HT1080 (cell line): Measurements from ENCODE around the gene ACMSD. TPM values are rescaled to one million over a fixed set of nuclear protein-coding genes. Genes with fewer than 3 reads are reported as not detected.
"Not testable (repeated sequence)": the region's sequence is repeated elsewhere in the genome, so short reads cannot be mapped to it uniquely, and the experiment has no call there.

Experiments used
- DNase-seq: peaks from one replicate; pipeline ENCODE4 v3.0.0-alpha.2; 2015; ENCODE audit warnings: low read depth
- total RNA-seq: library from RNA; depleted of rRNA; stranded (reverse); fragments of >200 nt; shearing (Covaris generic); gene quantifications from 2 replicates; pipeline ENCODE4 v1.2.3, GENCODE V29; 2014

Gene ACMSD
- total RNA-seq, 1 experiment from 2014 or later: not detected

DNA sequence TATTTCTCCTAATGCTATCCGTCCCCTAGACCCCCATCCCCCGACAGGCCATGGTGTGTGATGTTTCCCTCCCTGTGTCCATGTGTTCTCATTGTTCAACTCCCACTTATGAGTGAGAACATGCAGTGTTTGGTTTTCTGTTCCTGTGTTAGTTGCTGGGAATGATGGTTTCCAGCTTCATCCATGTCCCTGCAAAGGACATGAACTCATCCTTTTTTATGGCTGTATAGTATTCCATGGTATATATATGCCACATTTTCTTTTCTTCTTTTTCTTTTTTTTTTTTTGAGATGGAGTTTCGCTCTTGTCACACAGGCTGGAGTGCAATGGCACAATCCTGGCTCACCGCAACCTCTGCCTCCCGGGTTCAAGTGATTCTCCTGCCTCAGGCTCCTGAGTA lies 9.2 kb downstream of the ACMSD start:
- DNase-seq: not testable (repeated sequence)

DNA sequence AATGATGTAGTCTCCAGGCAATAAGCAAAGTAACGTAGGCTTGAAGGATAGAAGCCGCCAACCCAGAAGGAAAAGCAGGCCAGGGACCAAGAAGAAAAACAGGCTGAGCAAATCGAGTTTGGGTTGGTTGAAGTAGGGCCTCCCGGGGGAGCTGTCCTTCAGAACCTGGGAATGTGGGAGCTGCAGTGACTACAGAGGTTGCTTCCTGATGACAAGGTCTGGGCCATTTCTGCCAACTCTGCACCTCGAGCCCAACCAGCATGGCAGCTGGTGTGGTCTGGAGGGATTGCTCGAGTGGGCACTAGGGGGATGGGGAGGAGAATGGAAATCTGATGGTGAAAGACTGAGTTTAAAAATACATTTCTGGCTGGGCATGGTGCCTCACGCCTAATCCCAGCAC lies 14.1 kb downstream of the ACMSD start:
- peak; percentile 24 for DNase-seq

DNA sequence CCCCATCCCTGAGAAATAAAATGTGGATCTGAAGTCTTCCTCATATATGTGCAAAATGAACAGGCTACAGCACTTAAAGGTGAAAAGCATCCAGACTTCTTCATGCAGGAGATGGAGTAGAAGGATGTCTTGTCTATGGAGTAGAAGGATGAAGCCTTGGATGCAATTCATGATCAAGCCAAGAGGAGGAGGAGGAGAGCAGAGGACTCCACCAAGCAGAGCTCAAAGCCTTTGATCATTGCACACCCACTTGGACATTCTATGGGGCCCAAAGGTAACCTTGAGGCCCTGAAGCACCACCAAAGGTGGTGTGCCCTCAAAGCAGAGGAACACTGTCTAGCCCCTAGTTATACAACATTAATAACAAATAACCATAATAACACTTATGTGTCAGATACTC lies 17.3 kb downstream of the ACMSD start:
- DNase-seq: no peak

DNA sequence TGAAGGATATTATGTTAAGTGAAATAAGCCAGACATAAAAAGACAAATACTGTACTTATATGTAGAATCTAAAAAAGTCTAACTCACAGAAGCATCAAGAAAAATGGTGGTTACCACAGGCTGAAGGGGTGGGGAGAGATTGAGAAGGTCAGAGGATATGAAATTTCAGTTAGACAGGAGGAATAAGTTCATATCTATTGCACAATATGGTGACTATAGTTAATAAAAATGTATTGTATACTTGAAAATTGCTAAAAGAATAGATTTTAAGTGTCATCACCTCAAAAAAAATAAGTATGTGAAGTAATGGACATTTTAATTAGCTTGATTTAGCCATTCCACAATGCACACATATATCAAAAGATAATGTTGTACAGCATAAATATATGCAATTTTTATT lies 19.8 kb downstream of the ACMSD start:
- DNase-seq: no peak

DNA sequence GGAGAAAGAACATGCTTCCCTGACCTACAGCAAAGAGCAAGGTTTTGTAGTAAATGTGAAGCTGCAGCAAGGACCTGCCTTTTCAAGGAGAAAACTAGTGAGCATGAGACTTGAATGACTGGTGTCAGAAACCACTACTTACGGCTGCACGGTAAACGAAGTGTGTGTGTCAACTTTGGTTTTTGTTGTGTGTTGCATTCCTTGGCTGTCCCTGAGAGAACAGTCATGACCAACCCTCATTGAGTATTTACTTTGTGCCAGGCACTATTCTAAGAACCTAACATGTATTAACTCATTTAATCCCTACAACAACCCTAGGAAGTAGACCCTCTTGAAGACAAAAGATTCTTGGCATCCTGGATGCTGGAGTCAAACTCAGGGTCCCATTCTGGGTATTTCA lies 22.8 kb downstream of the ACMSD start:
- no peak for DNase-seq

- no peak for DNase-seq
Measured at GRCh38 chr2:134862069-134862468, 23.7 kb downstream of the ACMSD start.

DNA sequence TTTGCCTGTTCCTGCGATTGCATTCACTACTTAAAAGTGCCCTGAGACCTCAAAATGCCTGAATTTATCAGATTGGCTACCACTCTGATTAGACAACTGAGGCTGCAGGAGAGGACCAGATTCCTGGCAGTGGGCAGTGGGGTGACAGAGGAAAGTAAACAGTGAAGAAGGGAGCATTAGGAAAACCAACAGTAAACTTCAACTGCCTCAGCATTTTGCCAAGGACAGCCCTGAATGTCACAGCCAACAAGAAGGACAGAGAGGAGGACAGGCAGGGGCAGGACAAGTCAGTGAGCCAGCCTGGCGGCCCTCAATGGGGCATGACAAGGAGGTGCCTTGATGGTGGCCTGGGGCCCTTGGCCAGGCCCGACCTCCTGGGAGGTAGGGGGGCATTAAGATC lies 24.3 kb downstream of the ACMSD start:
- DNase-seq: no peak

- DNase-seq: no peak
Measured at GRCh38 chr2:134863446-134863845, 25.0 kb downstream of the ACMSD start.

DNA sequence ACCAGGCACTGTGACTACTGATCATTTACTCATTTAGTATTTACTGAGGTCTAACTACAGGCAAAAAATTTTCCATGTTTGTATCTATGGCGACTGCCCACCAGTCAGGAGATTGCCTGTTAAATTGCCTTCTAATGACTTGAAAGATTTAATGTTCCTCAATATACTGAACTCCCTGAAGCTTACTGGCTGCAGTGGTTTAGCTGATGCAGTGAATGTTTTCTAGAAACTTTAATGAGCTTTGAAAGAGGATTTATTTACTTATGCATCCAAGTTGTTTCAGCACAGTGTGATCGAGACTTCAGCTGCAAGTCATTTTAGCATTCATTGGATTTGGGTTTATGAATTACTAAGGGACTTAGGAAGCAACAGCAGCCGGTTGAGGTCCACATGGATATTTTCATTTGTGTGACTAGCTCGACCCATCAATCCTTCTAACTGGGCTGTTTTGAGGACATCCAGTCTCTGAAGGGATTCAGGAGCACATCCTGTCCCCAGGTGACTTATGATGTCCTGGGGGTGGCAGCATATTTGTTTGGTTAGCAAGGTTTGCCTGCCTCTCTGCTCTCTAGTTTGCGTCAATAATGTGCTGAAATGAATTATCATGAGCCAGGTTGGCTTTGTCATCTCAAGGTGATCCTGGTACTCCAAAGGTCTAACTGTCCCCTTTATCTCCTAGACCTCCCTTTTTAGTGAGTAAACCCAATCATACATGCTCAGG lies 26.8 kb downstream of the ACMSD start:
- no peak for DNase-seq

- DNase-seq: peak; percentile 25
Measured at GRCh38 chr2:134866498-134867099, 28.2 kb downstream of the ACMSD start.

DNA sequence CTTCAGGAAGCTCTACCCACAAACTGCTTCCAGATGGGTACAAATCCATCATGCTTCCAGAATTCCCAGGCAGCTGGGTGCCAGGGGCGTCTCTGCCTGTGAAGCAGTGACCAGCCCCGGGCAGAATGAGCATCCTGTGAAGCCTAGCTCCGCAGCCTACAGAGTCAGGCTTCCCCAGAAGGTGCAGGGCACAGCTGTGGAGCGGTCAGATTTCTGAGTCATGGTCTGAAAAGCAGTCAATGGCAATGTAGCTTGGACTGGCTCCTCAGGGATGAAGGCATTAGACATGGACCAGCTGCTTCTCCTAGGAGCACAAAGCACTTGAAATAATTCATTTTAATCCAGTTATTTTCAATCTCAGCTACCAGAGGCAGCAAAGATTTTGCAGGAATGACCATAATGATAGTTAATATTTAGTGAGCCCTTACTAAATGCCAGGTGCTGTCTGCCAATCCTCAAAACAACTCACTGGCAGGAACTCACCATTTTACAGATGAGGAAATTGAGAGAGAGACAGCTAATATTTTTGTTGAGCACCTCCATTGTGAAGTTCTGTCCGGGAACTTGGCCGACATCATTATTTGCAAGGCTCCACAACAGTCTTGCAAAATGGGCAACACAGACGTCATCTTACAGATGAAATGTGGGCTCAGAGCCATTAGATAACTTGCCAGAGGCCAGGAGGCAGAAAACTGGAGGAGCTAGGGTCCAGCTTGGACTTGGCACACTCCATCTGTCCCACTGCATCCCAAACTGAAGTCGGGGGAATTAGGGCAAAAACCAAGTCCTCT lies 31.7 kb downstream of the ACMSD start:
- DNase-seq: peak; percentile 21

DNA sequence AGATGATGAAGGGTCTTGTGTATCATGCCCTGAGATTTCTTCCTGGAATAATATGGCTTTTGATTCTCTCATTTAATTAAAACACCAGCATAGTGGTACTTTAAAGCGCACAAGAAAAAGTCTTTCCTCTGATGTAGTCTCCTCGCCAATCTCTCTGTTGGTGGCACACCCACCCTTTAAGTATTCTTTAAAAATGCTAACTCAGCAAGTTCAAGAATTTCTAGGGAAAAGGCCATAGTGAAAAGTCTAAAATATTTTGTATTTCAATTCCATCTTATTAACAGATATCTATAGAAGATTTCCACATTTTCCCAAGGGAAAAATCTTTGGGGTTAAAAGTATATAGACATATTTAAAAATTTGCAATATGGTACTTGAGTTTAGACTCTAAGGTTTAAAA lies 34.7 kb downstream of the ACMSD start:
- no peak for DNase-seq

DNA sequence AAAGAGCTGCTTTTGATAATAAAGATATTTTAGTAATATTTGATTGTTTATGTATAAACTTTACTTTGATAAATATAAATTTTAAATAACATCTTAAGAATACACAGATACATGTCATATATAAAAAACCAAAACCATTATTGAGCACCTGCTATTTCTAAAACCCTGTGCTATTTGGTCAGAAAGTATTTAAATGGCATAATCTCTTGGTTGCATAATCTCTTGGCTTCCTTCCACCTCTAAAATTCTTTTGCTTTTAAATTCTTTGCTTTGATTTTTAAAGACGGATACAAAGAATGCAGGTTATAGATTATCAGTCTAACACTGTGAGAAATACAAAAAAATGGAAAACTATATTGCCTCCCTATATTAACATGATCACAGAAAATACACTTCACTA lies 36.9 kb downstream of the ACMSD start:
- no peak for DNase-seq

DNA sequence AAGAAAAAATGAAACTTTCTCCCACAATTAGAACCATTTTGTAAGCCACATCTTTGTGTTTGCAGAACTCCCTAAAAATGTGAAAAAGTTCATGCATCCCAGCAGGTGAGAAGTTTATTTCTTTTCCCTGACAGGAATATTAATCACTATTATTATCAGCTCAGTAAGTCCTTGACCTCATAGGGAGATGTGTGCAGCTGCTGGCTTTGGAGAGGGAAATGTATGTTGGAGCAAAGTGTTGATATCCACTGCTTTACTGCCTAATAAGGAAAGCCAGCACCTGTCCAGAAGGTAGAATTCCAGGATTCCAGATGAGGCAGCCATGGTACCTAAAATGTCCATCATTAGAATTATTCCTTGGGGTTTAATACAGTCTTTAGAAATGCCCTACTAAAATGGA lies 44.4 kb downstream of the ACMSD start:
- DNase-seq: no peak

GRCh38 chr2:134883552-134884293 lies 45.3 kb downstream of the ACMSD start:
- DNase-seq: no peak

DNA sequence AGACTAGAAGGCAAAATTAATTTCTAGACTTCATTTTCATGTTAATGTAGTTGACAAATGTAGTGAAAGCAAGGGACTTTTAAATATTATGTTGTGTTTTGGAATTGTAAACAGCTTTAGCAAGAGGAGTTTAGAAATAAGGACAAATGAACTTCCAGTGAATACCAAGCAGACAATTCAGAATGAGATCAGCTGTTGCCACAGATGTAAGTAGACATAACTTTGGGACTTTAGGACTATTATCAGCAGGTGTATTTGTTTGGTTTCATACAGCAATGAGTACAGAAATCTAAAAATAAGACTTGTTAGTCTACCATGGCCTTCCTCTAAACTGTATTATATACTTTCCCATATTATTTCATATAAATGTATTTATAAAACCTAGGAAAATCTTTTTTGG lies 46.0 kb downstream of the ACMSD start:
- DNase-seq: no peak

DNA sequence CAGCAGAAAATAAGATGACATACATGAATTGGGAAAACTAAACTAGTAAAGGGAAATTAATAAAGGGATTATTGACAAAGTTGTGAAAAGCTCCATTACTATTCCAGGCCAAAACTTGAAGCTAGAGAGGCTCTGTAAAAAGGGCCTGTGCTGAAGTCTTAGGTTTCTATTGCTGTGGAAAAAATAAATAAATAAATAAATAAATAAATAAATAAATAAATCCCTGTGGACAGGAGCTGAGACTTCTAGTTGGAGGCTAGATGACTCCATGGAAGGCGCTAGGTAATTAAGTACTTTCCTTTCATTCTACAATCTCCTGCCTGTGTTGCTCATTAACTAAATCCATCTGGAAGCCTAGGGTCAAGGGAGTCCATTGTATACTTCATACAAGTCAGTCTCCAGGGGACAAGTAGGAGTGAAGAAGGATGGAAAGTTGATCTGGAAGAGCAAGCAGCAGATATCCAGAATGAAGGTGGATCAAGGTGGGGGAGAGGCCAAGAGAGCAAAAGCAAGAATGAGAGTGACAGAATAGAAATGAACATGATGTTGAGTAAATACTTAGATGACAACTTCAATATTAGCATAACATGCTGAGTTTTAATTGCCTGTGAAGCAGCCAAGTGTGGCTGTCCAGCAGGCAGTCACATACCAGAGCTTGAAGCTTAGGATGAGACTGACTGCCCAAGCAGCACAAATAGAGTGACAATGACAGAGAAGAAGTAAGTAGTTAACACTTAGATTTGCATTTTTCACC lies 54.0 kb downstream of the ACMSD start:
- DNase-seq: no peak

GRCh38 chr2:134897932-134898331 lies 59.5 kb downstream of the ACMSD start:
- DNase-seq: no peak

- no peak for DNase-seq
Measured at GRCh38 chr2:134899204-134899603, 60.8 kb downstream of the ACMSD start.

DNA sequence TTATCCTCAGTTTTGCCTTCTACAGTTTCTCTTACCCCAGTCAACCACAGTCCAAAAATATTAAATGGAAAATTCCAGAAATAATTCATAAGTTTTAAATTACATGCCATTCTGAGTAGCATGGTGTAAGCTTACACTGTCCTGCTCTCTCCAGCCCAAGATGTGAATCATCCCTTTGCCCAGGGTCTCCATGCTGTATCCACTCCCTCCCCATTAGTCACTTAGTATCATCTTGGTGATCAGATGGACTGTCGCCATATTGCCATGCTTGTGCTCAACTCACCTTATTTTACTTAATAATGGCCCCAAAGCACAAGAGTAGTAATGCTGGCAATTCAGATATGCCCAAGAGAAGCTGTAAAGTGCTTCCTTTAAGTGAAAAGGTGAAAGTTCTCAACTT lies 61.7 kb downstream of the ACMSD start:
- peak; percentile 69 for DNase-seq

- peak; percentile 17 for DNase-seq
Measured at GRCh38 chr2:134903701-134904100, 65.3 kb downstream of the ACMSD start.
